ENCODE measurements around the gene PITPNC1. TPM values are rescaled to one million over a fixed set of nuclear protein-coding genes. Genes with fewer than 3 reads are reported as not detected.

PITPNC1 gene
- total and polyA plus RNA-seq, 5 experiments from 2014 or later: 119 to 159 (median 128) TPM

GRCh38 chr17:67452681-67453554, 75.8 kb downstream of the PITPNC1 start:
- Mint-ChIP-seq H3K4me1 (peaks cover 32 to 97% (median 89%) of the 10 kb centered on the region in 4 donors), H3K4me3 (peak overlapping the region; percentile 63 to 88 (median 78)), H3K36me3 (peaks cover 2 to 11% (median 4%) of the 10 kb centered on the region in 3 donors), H3K27ac (peak overlapping the region; percentile 89 to 100 (median 96)), H3K9me3 (peaks cover 0 to 5% (median 2%) of the 10 kb centered on the region in 9 donors), H3K27me3 (no peaks in the 10 kb centered on the region)
- DNase-seq (peak in 4 of 10 donors; percentile 59 to 84 (median 75)), ATAC-seq (peak; percentile 80 to 93)
- POLR2A ChIA-PET: interaction anchor here (1.0 to 29.3 kb wide), 10 partner anchors 12 to 75 kb away, joined by 3 to 824 read pairs (median 10); no protein-coding TSS in a partner anchor

GRCh38 chr17:67456103-67456502, 79.0 kb downstream of the PITPNC1 start:
- Mint-ChIP-seq H3K27me3 (no peaks in the 10 kb centered on the region), H3K4me1 (peaks cover 27 to 88% (median 79%) of the 10 kb centered on the region in 4 donors), H3K36me3 (peaks cover 14 to 29% (median 14%) of the 10 kb centered on the region in 3 donors), H3K4me3 (peak overlapping the region in 6 of 10 donors; percentile 12 to 54 (median 36)), H3K9me3 (peaks cover 0 to 15% (median 10%) of the 10 kb centered on the region in 9 donors), H3K27ac (peak overlapping the region; percentile 66 to 100 (median 92))
- ATAC-seq (no peak), DNase-seq (no peak)
- POLR2A ChIA-PET: interaction anchor here (1.6 to 29.3 kb wide), 3 partner anchors 9 to 15 kb away, joined by 4 to 824 read pairs (median 203); no protein-coding TSS in a partner anchor

GRCh38 chr17:67456889-67457288, 79.8 kb downstream of the PITPNC1 start:
- Mint-ChIP-seq H3K27ac (peak overlapping the region; percentile 80 to 100 (median 92)), H3K27me3 (no peaks in the 10 kb centered on the region), H3K36me3 (peaks cover 14 to 30% (median 14%) of the 10 kb centered on the region in 3 donors), H3K4me3 (peak overlapping the region in 9 of 10 donors; percentile 5 to 69 (median 43)), H3K4me1 (peaks cover 32 to 88% (median 79%) of the 10 kb centered on the region in 4 donors), H3K9me3 (peaks cover 0 to 15% (median 10%) of the 10 kb centered on the region in 9 donors)
- no peak for DNase-seq
- POLR2A ChIA-PET: interaction anchor here (0.9 to 29.3 kb wide), 4 partner anchors 9 to 16 kb away, joined by 3 to 824 read pairs (median 104); no protein-coding TSS in a partner anchor
- ATAC-seq: no peak

DNA sequence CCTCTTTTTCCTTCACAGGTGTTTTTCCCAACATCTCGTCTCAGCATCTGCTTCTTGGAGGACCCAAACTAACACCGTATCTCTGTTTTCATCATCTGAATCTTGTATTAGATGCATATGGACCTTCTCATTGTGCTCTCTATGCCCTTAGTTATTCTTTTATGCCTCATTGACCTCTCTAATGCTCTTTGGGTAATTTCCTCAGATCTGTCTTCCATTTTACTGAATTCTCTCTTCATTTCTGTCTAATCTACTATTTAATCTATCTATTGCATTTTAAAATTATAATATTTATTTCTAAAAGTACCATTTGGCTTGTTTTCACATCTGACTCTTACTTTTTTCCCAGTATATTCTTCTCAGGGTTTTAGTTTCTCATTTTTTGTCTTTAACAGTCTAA, 81.1 kb downstream of the PITPNC1 start:
- no peaks in the 10 kb centered on the region for H3K27me3 Mint-ChIP-seq
- peak overlapping the region; percentile 80 to 100 (median 92) for H3K27ac Mint-ChIP-seq
- peaks cover 34 to 85% (median 75%) of the 10 kb centered on the region in 4 donors for H3K4me1 Mint-ChIP-seq
- peaks cover 14 to 30% (median 14%) of the 10 kb centered on the region in 3 donors for H3K36me3 Mint-ChIP-seq
- POLR2A ChIA-PET: interaction anchor here (0.6 to 25.4 kb wide), 2 partner anchors 15 to 73 kb away, joined by 5 to 824 read pairs; no protein-coding TSS in a partner anchor
- peaks cover 0 to 15% (median 10%) of the 10 kb centered on the region in 9 donors for H3K9me3 Mint-ChIP-seq
- ATAC-seq (no peak), DNase-seq (no peak)
- H3K4me3 Mint-ChIP-seq: peak overlapping the region in 5 of 10 donors; percentile 0 to 52 (median 22)

DNA sequence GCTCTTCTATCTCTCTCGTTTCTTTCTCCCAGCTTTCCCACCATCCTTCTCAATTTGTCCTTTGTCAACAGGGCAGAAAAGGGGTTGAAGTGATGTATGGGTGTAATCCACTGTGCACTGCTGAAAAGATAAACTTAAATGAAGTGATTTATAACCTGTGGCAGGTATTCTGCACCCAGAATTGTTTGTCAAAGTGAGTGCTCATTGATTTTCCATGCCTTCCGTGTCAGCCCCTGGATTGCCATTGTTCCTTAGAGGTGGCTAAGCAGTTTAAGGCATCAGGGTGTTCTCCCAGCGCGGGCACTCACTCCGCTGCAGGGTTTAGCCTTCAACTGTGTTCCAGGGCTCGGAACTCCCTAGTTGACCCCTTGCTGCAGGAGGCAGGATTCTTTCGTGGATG, 82.9 kb downstream of the PITPNC1 start:
- H3K27ac Mint-ChIP-seq: peak overlapping the region; percentile 56 to 100 (median 86)
- ATAC-seq (no peak), DNase-seq (no peak)
- peaks cover 0 to 15% (median 10%) of the 10 kb centered on the region in 9 donors for H3K9me3 Mint-ChIP-seq
- no peaks in the 10 kb centered on the region for H3K27me3 Mint-ChIP-seq
- peaks cover 34 to 84% (median 76%) of the 10 kb centered on the region in 4 donors for H3K4me1 Mint-ChIP-seq
- peaks cover 14 to 30% (median 16%) of the 10 kb centered on the region in 3 donors for H3K36me3 Mint-ChIP-seq
- POLR2A ChIA-PET: interaction anchor here (0.7 to 25.4 kb wide), 6 partner anchors 15 to 97 kb away, joined by 3 to 824 read pairs (median 4); partner anchors contain the start of gene PITPNC1
- H3K4me3 Mint-ChIP-seq: no peak overlapping the region

DNA sequence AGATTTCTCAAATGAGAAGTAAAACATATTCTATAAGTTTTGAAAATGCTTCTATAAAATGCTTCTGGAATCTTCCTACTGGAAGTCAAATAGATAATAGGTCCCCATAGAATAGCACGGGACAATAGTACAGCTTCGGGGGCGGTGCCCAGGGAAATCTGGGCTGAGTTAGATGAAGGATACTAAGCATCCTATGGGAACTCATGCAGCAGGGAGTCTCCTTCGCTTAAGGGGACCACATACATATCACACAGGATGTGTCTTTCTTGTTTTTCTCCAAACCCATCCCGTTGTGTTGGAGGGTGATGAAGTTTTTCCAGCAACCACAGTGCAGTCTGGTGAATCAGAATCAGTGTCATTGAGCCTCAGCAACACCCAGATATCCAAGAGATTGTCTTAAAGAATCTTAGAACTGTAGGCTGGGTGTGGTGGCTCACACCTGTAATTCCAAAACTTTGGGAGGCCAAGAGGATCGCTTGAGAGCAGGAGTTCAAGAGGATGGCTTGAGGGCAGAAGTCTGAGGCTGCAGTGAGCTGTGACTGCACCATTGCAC, 84.2 kb downstream of the PITPNC1 start:
- H3K27me3 Mint-ChIP-seq: no peaks in the 10 kb centered on the region
- POLR2A ChIA-PET: interaction anchor here (0.7 to 25.4 kb wide), 6 partner anchors 13 to 239 kb away, joined by 3 to 824 read pairs (median 12); no protein-coding TSS in a partner anchor

GRCh38 chr17:67461876-67462275, 84.8 kb downstream of the PITPNC1 start:
- DNase-seq (peak in 2 of 10 donors; percentile 22 to 43), ATAC-seq (peak; percentile 37 to 56)
- Mint-ChIP-seq H3K9me3 (peaks cover 0 to 15% (median 10%) of the 10 kb centered on the region in 9 donors), H3K36me3 (peaks cover 14 to 29% (median 16%) of the 10 kb centered on the region in 3 donors), H3K4me3 (peak overlapping the region in 9 of 10 donors; percentile 33 to 84 (median 73)), H3K27ac (peak overlapping the region; percentile 77 to 100 (median 98)), H3K4me1 (peaks cover 35 to 83% (median 79%) of the 10 kb centered on the region in 4 donors), H3K27me3 (no peaks in the 10 kb centered on the region)
- POLR2A ChIA-PET: interaction anchor here (0.7 to 25.4 kb wide), 6 partner anchors 12 to 238 kb away, joined by 3 to 824 read pairs (median 10); no protein-coding TSS in a partner anchor

More for the DNA sequence above, 84.2 kb downstream of the PITPNC1 start:
- H3K4me3 Mint-ChIP-seq: peak overlapping the region in 8 of 10 donors; percentile 7 to 84 (median 71)
- peaks cover 14 to 30% (median 16%) of the 10 kb centered on the region in 3 donors for H3K36me3 Mint-ChIP-seq
- peaks cover 0 to 15% (median 10%) of the 10 kb centered on the region in 9 donors for H3K9me3 Mint-ChIP-seq
- ATAC-seq: peak; percentile 10 to 35
- peak overlapping the region; percentile 77 to 100 (median 98) for H3K27ac Mint-ChIP-seq
- H3K4me1 Mint-ChIP-seq: peaks cover 34 to 83% (median 78%) of the 10 kb centered on the region in 4 donors
- no peak for DNase-seq

DNA sequence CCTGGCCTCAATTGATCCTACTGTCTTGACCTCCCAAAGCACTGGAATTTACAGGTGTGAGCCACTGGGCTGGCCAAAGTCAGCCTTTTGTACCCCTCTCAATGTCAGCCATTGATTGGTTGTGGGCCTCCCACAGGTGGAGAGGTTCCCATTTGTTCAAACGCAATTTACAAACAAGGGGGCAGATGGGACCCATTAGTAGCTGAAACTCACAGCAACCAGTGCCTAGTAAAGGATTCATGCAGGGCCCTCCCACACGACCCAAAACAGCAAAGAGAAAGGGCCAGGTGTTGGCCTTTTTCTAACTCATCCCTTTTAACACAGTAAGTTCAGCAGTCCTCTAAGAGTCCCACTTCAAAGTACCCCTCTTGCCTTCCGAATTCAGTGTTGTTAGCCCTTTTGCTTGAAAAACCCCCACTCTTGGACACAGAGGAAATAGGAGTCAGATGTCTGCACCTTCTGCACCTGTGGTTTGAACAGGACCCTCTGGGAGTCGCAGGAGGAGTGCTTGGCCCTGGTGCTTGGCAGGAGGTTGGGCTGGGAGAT, 89.2 kb downstream of the PITPNC1 start:
- ATAC-seq (peak in 1 of 2 donors; percentile 10), DNase-seq (no peak)
- Mint-ChIP-seq H3K9me3 (no peaks in the 10 kb centered on the region), H3K27ac (peak overlapping the region; percentile 87 to 100 (median 95)), H3K36me3 (peaks cover 0 to 2% (median 0%) of the 10 kb centered on the region in 3 donors), H3K4me3 (peak overlapping the region; percentile 40 to 92 (median 68)), H3K4me1 (peaks cover 34 to 81% (median 78%) of the 10 kb centered on the region in 4 donors), H3K27me3 (no peaks in the 10 kb centered on the region)
- POLR2A ChIA-PET: interaction anchor here (1.7 to 25.4 kb wide), 4 partner anchors 10 to 88 kb away, joined by 5 to 824 read pairs (median 18); partner anchors contain the start of gene PITPNC1

GRCh38 chr17:67467500-67468455, 90.7 kb downstream of the PITPNC1 start:
- no peaks in the 10 kb centered on the region for H3K27me3 Mint-ChIP-seq
- peak overlapping the region; percentile 87 to 100 (median 95) for H3K27ac Mint-ChIP-seq
- DNase-seq (no peak), ATAC-seq (peak in 1 of 2 donors; percentile 24)
- H3K4me3 Mint-ChIP-seq: peak overlapping the region; percentile 66 to 92 (median 80)
- peaks cover 35 to 79% (median 77%) of the 10 kb centered on the region in 4 donors for H3K4me1 Mint-ChIP-seq
- POLR2A ChIA-PET: interaction anchor here (0.7 to 25.4 kb wide), 13 partner anchors 9 to 182 kb away, joined by 3 to 824 read pairs (median 5); partner anchors contain the start of genes PITPNC1 and PSMD12
- peaks cover 2 to 5% (median 4%) of the 10 kb centered on the region in 3 donors for H3K36me3 Mint-ChIP-seq
- H3K9me3 Mint-ChIP-seq: peaks cover 0 to 9% (median 0%) of the 10 kb centered on the region in 9 donors

- Mint-ChIP-seq H3K36me3 (peaks cover 0 to 5% (median 4%) of the 10 kb centered on the region in 3 donors), H3K27ac (peak overlapping the region; percentile 87 to 100 (median 96)), H3K27me3 (no peaks in the 10 kb centered on the region), H3K4me3 (peak overlapping the region; percentile 72 to 92 (median 84)), H3K4me1 (peaks cover 39 to 80% (median 73%) of the 10 kb centered on the region in 4 donors), H3K9me3 (peaks cover 0 to 9% (median 0%) of the 10 kb centered on the region in 9 donors)
- POLR2A ChIA-PET: interaction anchor here (0.7 to 25.4 kb wide), 11 partner anchors 8 to 103 kb away, joined by 3 to 824 read pairs (median 5); partner anchors contain the start of genes PITPNC1 and PSMD12
- ATAC-seq (peak; percentile 82 to 85), DNase-seq (peak in 8 of 10 donors; percentile 26 to 77 (median 43))
Observed at GRCh38 chr17:67469208-67469980, 92.3 kb downstream of the PITPNC1 start.
